GM23338 (cell line): Measurements from ENCODE around the gene KLHL22. TPM values are rescaled to one million over a fixed set of nuclear protein-coding genes. Genes with fewer than 3 reads are reported as not detected.

Experiments
- ATAC-seq: fragments of 200-7000 bp; cut with Tn5 transposase; 3 replicates; pipeline ENCODE4 v1.9.1; 2020
- DNase-seq: peaks from one replicate; pipeline ENCODE4 v3.0.0-alpha.2; 2015; ENCODE audit warnings: low spot score
- H2AFZ ChIP-seq: fragments of 200-600 bp; sonication (generic); 2 replicates; pipeline ENCODE4 v1.8.0; 2016; ENCODE audit warnings: antibody characterized with exemption, mild to moderate bottlenecking, moderate library complexity
- H3F3A ChIP-seq: fragments of 200-600 bp; sonication (generic); replicated peaks from 2 replicates; pipeline ENCODE4 v1.8.0; 2017; ENCODE audit warnings: antibody characterized with exemption, mixed run types, low read depth
- H3K27ac ChIP-seq: fragments of 200-600 bp; sonication (generic); 2 replicates; pipeline ENCODE4 v1.6.1; 2016; ENCODE audit warnings: low read depth
- H3K27me3 ChIP-seq: fragments of 200-600 bp; sonication (generic); 2 replicates; pipeline ENCODE4 v1.8.0; 2016; ENCODE audit warnings: mild to moderate bottlenecking, mixed run types, moderate library complexity; ENCODE audit not compliant: insufficient read depth
- H3K36me3 ChIP-seq: fragments of 200-600 bp; sonication (generic); 2 replicates; pipeline ENCODE4 v1.8.0; 2016; ENCODE audit warnings: mild to moderate bottlenecking; ENCODE audit not compliant: insufficient read depth
- H3K4me1 ChIP-seq: fragments of 200-600 bp; sonication (generic); 2 replicates; pipeline ENCODE4 v1.8.0; 2016; ENCODE audit warnings: mild to moderate bottlenecking, moderate library complexity; ENCODE audit not compliant: insufficient read depth
- H3K4me2 ChIP-seq: fragments of 200-600 bp; sonication (generic); 2 replicates; pipeline ENCODE4 v1.7.1; 2017; ENCODE audit warnings: mixed run types
- H3K4me3 ChIP-seq: fragments of 200-600 bp; sonication (generic); 2 replicates; pipeline ENCODE4 v1.6.1; 2016; ENCODE audit warnings: mixed run types
- H3K79me2 ChIP-seq: fragments of 200-600 bp; sonication (generic); replicated peaks from 2 replicates; pipeline ENCODE4 v1.8.0; 2017; ENCODE audit warnings: mild to moderate bottlenecking; ENCODE audit not compliant: insufficient read depth
- H3K9me2 ChIP-seq: fragments of 200-600 bp; sonication (generic); 2 replicates; pipeline ENCODE4 v1.8.0; 2017; ENCODE audit not compliant: insufficient read depth
- H4K20me1 ChIP-seq: fragments of 200-600 bp; sonication (generic); replicated peaks from 2 replicates; pipeline ENCODE4 v1.8.0; 2017; ENCODE audit warnings: mild to moderate bottlenecking; ENCODE audit not compliant: insufficient read depth
- H3K27ac Mint-ChIP-seq: 2 replicates; pipeline ENCODE4 v1.8.0; 2020; ENCODE audit warnings: inconsistent platforms, mild to moderate bottlenecking, moderate library complexity, mixed read lengths
- H3K27me3 Mint-ChIP-seq: 3 replicates; pipeline ENCODE4 v1.8.0; 2022; ENCODE audit warnings: low read depth, mild to moderate bottlenecking, moderate library complexity, mixed read lengths, inconsistent platforms; ENCODE audit not compliant: insufficient read depth, poor library complexity
- H3K36me3 Mint-ChIP-seq: 3 replicates; pipeline ENCODE4 v1.8.0; 2021; ENCODE audit warnings: low read depth, mild to moderate bottlenecking, inconsistent platforms, moderate library complexity, mixed read lengths
- H3K4me1 Mint-ChIP-seq: 3 replicates; pipeline ENCODE4 v1.8.0; 2020; ENCODE audit warnings: mild to moderate bottlenecking, inconsistent platforms, mixed read lengths
- H3K4me3 Mint-ChIP-seq: 3 replicates; pipeline ENCODE4 v1.8.0; 2021; ENCODE audit warnings: moderate library complexity, mild to moderate bottlenecking, inconsistent platforms, mixed read lengths
- H3K9me3 Mint-ChIP-seq: 3 replicates; pipeline ENCODE4 v1.8.0; 2020; ENCODE audit warnings: moderate library complexity, mild to moderate bottlenecking, inconsistent platforms, mixed read lengths
- CREB1 ChIP-seq: fragments of 250-450 bp; sonication (Bioruptor Pico); IDR thresholded peaks from 2 replicates; pipeline ENCODE4 v1.5.0; 2020; ENCODE audit warnings: low read depth, mild to moderate bottlenecking, moderate library complexity
- EZH2phosphoT487 ChIP-seq: fragments of 200-600 bp; sonication (generic); IDR thresholded peaks from one replicate; pipeline ENCODE4 v1.8.1; 2018; ENCODE audit warnings: antibody characterized with exemption; ENCODE audit not compliant: unreplicated experiment
- JUNB ChIP-seq: IDR thresholded peaks from one replicate; pipeline ENCODE4 v1.6.1; 2016; ENCODE audit warnings: antibody characterized with exemption; ENCODE audit not compliant: unreplicated experiment
- NANOG ChIP-seq: IDR thresholded peaks from 2 replicates; pipeline ENCODE4 v1.6.1; 2016; ENCODE audit warnings: antibody characterized with exemption, borderline replicate concordance
- POLR2AphosphoS5 ChIP-seq: IDR thresholded peaks from 2 replicates; pipeline ENCODE4 v1.6.1; 2016; ENCODE audit warnings: antibody characterized with exemption, low read depth
- STAT1 ChIP-seq: IDR thresholded peaks from one replicate; pipeline ENCODE4 v1.6.1; 2016; ENCODE audit warnings: antibody characterized with exemption; ENCODE audit not compliant: unreplicated experiment
- ZNF114 ChIP-seq: fragments of 250-450 bp; sonication (Bioruptor Pico); IDR thresholded peaks from 2 replicates; pipeline ENCODE4 v1.5.0; 2020; ENCODE audit warnings: mild to moderate bottlenecking, moderate library complexity
- ZNF331 ChIP-seq: fragments of 250-450 bp; sonication (Bioruptor Pico); IDR thresholded peaks from 2 replicates; pipeline ENCODE4 v1.5.0; 2020; ENCODE audit warnings: low read depth, mild to moderate bottlenecking, moderate library complexity
- polyA plus RNA-seq: library from polyadenylated mRNA; unstranded; fragments of >200 nt; fragmentation: Nextera tagmentation; extraction: Ambion mirVana; gene quantifications from 2 replicates; pipeline ENCODE4 v1.2.1, GENCODE V29; 2016
- total RNA-seq: library from RNA; depleted of rRNA; stranded (reverse); fragments of >200 nt; shearing (Covaris generic); gene quantifications from 2 replicates; pipeline ENCODE4 v1.2.3, GENCODE V29; 2014
- TF ChIP-seq, protein P1 (sequence below), 2 experiments: fragments of 200-600 bp in 1 of 2; sonication (generic) in 1 of 2; conservative IDR thresholded peaks; 2 replicates each; pipeline versions ENCODE4 v1.5.1 to v1.6.1; 2016 to 2017; ENCODE audit warnings: antibody characterized with exemption in 2 of 2, low read depth in 2 of 2, mild to moderate bottlenecking in 2 of 2, moderate library complexity in 1 of 2
- TF ChIP-seq, protein P2 (sequence below): fragments of 250-450 bp; sonication (Bioruptor Pico); IDR thresholded peaks from 2 replicates; pipeline ENCODE4 v1.5.0; 2020; ENCODE audit warnings: mild to moderate bottlenecking, moderate library complexity
- TF ChIP-seq, protein P3 (sequence below): IDR thresholded peaks from one replicate; pipeline ENCODE4 v1.6.1; 2018; ENCODE audit warnings: antibody characterized with exemption; ENCODE audit not compliant: unreplicated experiment

Gene KLHL22
- total and polyA plus RNA-seq, 2 experiments from 2014 or later, result 2.4 to 16.0 TPM

DNA sequence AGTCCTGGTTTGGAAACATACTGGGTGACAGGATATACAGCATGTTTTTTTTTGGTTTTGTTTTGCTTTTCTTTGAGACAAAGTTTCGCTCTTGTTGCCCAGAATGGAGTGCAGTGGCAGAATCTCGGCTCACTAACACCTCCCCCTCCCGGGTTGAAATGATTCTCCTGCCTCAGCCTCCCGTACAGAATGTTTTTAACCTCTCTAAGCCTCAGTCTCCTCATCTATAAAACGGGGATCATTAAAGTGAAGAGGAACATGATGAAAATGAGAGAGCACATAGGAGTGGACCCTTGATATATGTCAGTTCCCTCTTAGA is 29.9 kb downstream of the KLHL22 start:
- no peaks in the 10 kb centered on the region; the same call in 1 of the 3 replicates for H3K36me3 Mint-ChIP-seq
- peaks cover 12% of the 10 kb centered on the region for H3K4me1 Mint-ChIP-seq
- ATAC-seq, result no peak

More for the DNA sequence above, 29.9 kb downstream of the KLHL22 start:
- Mint-ChIP-seq H3K4me3 (no peak overlapping the region; the same call in 2 of the 3 replicates), H3K9me3 (no peaks in the 10 kb centered on the region; the same call in 2 of the 3 replicates), H3K27me3 (peaks cover 3% of the 10 kb centered on the region), H3K27ac (no peak overlapping the region)
- Histone ChIP-seq H4K20me1 (no peaks in the 10 kb centered on the region), H3K79me2 (no peaks in the 10 kb centered on the region), H3K9me2 (no peaks in the 10 kb centered on the region), H3K4me1 (peaks cover 3% of the 10 kb centered on the region; the same call in 1 of the 2 replicates), H3K27me3 (no peaks in the 10 kb centered on the region), H2AFZ (no peak overlapping the region), H3K4me2 (no peak overlapping the region), H3F3A (no peaks in the 10 kb centered on the region), H3K4me3 (no peak overlapping the region), H3K27ac (no peak overlapping the region), H3K36me3 (no peaks in the 10 kb centered on the region)
- TF ChIP-seq CREB1 (no peak), POLR2AphosphoS5 (no peak), ZNF114 (CRISPR knock-in tag) (no peak), EZH2phosphoT487 (no peak), JUNB (no peak), STAT1 (no peak), ZNF331 (CRISPR knock-in tag) (no peak), NANOG (no peak)
- TF ChIP-seq, protein P1, sequence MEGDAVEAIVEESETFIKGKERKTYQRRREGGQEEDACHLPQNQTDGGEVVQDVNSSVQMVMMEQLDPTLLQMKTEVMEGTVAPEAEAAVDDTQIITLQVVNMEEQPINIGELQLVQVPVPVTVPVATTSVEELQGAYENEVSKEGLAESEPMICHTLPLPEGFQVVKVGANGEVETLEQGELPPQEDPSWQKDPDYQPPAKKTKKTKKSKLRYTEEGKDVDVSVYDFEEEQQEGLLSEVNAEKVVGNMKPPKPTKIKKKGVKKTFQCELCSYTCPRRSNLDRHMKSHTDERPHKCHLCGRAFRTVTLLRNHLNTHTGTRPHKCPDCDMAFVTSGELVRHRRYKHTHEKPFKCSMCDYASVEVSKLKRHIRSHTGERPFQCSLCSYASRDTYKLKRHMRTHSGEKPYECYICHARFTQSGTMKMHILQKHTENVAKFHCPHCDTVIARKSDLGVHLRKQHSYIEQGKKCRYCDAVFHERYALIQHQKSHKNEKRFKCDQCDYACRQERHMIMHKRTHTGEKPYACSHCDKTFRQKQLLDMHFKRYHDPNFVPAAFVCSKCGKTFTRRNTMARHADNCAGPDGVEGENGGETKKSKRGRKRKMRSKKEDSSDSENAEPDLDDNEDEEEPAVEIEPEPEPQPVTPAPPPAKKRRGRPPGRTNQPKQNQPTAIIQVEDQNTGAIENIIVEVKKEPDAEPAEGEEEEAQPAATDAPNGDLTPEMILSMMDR (conservative IDR thresholded peaks at IDR 0.05; ENCODE audit: low read depth in 2 of 2), result no peak
- TF ChIP-seq, protein P2, sequence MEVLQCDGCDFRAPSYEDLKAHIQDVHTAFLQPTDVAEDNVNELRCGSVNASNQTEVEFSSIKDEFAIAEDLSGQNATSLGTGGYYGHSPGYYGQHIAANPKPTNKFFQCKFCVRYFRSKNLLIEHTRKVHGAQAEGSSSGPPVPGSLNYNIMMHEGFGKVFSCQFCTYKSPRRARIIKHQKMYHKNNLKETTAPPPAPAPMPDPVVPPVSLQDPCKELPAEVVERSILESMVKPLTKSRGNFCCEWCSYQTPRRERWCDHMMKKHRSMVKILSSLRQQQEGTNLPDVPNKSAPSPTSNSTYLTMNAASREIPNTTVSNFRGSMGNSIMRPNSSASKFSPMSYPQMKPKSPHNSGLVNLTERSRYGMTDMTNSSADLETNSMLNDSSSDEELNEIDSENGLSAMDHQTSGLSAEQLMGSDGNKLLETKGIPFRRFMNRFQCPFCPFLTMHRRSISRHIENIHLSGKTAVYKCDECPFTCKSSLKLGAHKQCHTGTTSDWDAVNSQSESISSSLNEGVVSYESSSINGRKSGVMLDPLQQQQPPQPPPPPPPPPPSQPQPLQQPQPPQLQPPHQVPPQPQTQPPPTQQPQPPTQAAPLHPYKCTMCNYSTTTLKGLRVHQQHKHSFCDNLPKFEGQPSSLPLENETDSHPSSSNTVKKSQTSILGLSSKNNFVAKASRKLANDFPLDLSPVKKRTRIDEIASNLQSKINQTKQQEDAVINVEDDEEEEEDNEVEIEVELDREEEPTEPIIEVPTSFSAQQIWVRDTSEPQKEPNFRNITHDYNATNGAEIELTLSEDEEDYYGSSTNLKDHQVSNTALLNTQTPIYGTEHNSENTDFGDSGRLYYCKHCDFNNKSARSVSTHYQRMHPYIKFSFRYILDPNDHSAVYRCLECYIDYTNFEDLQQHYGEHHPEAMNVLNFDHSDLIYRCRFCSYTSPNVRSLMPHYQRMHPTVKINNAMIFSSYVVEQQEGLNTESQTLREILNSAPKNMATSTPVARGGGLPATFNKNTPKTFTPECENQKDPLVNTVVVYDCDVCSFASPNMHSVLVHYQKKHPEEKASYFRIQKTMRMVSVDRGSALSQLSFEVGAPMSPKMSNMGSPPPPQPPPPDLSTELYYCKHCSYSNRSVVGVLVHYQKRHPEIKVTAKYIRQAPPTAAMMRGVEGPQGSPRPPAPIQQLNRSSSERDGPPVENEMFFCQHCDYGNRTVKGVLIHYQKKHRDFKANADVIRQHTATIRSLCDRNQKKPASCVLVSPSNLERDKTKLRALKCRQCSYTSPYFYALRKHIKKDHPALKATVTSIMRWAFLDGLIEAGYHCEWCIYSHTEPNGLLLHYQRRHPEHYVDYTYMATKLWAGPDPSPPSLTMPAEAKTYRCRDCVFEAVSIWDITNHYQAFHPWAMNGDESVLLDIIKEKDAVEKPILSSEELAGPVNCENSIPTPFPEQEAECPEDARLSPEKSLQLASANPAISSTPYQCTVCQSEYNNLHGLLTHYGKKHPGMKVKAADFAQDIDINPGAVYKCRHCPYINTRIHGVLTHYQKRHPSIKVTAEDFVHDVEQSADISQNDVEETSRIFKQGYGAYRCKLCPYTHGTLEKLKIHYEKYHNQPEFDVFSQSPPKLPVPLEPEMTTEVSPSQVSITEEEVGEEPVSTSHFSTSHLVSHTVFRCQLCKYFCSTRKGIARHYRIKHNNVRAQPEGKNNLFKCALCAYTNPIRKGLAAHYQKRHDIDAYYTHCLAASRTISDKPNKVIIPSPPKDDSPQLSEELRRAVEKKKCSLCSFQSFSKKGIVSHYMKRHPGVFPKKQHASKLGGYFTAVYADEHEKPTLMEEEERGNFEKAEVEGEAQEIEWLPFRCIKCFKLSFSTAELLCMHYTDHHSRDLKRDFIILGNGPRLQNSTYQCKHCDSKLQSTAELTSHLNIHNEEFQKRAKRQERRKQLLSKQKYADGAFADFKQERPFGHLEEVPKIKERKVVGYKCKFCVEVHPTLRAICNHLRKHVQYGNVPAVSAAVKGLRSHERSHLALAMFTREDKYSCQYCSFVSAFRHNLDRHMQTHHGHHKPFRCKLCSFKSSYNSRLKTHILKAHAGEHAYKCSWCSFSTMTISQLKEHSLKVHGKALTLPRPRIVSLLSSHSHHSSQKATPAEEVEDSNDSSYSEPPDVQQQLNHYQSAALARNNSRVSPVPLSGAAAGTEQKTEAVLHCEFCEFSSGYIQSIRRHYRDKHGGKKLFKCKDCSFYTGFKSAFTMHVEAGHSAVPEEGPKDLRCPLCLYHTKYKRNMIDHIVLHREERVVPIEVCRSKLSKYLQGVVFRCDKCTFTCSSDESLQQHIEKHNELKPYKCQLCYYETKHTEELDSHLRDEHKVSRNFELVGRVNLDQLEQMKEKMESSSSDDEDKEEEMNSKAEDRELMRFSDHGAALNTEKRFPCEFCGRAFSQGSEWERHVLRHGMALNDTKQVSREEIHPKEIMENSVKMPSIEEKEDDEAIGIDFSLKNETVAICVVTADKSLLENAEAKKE, result no peak
- TF ChIP-seq, protein P3, sequence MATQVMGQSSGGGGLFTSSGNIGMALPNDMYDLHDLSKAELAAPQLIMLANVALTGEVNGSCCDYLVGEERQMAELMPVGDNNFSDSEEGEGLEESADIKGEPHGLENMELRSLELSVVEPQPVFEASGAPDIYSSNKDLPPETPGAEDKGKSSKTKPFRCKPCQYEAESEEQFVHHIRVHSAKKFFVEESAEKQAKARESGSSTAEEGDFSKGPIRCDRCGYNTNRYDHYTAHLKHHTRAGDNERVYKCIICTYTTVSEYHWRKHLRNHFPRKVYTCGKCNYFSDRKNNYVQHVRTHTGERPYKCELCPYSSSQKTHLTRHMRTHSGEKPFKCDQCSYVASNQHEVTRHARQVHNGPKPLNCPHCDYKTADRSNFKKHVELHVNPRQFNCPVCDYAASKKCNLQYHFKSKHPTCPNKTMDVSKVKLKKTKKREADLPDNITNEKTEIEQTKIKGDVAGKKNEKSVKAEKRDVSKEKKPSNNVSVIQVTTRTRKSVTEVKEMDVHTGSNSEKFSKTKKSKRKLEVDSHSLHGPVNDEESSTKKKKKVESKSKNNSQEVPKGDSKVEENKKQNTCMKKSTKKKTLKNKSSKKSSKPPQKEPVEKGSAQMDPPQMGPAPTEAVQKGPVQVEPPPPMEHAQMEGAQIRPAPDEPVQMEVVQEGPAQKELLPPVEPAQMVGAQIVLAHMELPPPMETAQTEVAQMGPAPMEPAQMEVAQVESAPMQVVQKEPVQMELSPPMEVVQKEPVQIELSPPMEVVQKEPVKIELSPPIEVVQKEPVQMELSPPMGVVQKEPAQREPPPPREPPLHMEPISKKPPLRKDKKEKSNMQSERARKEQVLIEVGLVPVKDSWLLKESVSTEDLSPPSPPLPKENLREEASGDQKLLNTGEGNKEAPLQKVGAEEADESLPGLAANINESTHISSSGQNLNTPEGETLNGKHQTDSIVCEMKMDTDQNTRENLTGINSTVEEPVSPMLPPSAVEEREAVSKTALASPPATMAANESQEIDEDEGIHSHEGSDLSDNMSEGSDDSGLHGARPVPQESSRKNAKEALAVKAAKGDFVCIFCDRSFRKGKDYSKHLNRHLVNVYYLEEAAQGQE, result no peak
- DNase-seq, result no peak
